ENCODE data around the gene MORC3. TPM values are rescaled to one million over a fixed set of nuclear protein-coding genes. Genes with fewer than 3 reads are reported as not detected.

Gene MORC3
- total and polyA plus RNA-seq, 9 of the 15 experiments (the other 6 are each of a cell fraction or from before 2014, with no cell fraction given) = 12.7 to 53.7 (median 36.0) TPM

DNA sequence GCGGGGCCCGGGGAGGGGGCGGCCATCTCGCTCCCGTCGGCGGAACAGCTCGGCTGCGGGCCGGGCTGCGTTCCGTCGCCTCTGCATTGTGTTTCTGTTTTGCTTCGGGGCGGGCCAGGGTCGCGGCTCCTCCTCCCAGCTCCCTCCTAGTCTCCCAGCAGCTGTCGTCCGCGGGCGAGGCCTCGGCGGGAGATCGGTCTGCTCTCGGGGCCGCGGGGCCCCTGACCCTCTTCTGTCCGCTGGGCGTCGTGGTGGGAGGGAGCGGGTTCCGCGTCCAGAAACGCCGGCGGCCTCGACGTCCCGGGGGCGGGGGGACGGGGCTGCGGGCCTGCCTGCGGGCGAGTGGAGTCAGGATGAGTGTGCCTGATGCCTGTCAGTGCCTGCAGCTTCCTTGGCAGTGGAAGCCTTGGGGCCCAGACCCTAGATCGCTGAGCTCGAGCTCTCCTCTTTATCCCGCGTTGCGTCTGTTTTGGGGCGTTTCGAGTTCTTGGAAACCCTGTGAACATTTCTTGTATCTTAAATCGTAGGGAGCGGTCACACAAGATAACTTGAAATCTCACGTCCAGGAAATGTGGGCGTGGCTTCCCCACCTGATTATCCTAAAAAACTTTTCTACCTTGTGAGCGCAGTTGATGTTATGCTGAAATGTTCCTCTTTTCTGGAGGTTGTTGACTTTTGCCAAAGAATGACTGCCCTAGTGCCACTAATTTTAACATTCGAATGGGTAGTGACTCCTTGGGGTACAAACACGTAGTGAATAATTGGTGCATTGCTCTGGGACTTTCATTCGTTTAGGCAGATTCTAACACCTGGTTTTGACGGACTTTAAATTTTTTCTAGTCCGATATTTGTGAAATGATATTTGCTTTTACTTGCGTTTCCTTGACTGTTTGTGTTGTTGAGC is 676 bp downstream of the MORC3 start (continued):
- TF ChIP-seq, protein P1, sequence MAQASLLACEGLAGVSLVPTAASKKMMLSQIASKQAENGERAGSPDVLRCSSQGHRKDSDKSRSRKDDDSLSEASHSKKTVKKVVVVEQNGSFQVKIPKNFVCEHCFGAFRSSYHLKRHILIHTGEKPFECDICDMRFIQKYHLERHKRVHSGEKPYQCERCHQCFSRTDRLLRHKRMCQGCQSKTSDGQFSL (CRISPR knock-in tag; IDR thresholded peaks at IDR 0.05) = 0 out of 2 replicates have a peak, but pooled peaks have one; percentile 41
- TF ChIP-seq, protein P1 (tag; IDR thresholded peaks at IDR 0.05) = no peak
- TF ChIP-seq FOXP1 (CRISPR knock-in tag; IDR thresholded peaks at IDR 0.05) = no peak; the same call in 1 of the 2 replicates
- TF ChIP-seq POLR3A (IDR thresholded peaks at IDR 0.05; ENCODE audit: borderline replicate concordance, extremely low read depth, insufficient read depth, insufficient read length) = no peak
- TF ChIP-seq SIN3A (IDR thresholded peaks at IDR 0.05; ENCODE audit: borderline replicate concordance in 2 of 2, control insufficient read depth in 1 of 2, low read depth in 2 of 2, low read length in 2 of 2) = no peak
- TF ChIP-seq, protein P2, sequence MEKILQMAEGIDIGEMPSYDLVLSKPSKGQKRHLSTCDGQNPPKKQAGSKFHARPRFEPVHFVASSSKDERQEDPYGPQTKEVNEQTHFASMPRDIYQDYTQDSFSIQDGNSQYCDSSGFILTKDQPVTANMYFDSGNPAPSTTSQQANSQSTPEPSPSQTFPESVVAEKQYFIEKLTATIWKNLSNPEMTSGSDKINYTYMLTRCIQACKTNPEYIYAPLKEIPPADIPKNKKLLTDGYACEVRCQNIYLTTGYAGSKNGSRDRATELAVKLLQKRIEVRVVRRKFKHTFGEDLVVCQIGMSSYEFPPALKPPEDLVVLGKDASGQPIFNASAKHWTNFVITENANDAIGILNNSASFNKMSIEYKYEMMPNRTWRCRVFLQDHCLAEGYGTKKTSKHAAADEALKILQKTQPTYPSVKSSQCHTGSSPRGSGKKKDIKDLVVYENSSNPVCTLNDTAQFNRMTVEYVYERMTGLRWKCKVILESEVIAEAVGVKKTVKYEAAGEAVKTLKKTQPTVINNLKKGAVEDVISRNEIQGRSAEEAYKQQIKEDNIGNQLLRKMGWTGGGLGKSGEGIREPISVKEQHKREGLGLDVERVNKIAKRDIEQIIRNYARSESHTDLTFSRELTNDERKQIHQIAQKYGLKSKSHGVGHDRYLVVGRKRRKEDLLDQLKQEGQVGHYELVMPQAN (IDR thresholded peaks at IDR 0.05; ENCODE audit: borderline replicate concordance) = peak; percentile 30; the same call in 1 of the 2 replicates
- no peak for TF ChIP-seq ZNF140 (CRISPR knock-in tag; IDR thresholded peaks at IDR 0.05)
- TF ChIP-seq FOXA3 (CRISPR knock-in tag; conservative IDR thresholded peaks at IDR 0.05 in 1 of 2, IDR thresholded peaks at IDR 0.05 in 1 of 2) = peak in 1 of 2 experiments; percentile 59; a peak in 2 of 4 replicates
- no peak for TF ChIP-seq ZNF146 (CRISPR knock-in tag; IDR thresholded peaks at IDR 0.05; ENCODE audit: unreplicated experiment)
- no peak for TF ChIP-seq DDX20 (tag; IDR thresholded peaks at IDR 0.05; ENCODE audit: low read depth)
- TF ChIP-seq MAZ (CRISPR knock-in tag; conservative IDR thresholded peaks at IDR 0.05 in 1 of 2, IDR thresholded peaks at IDR 0.05 in 1 of 2) = peak; percentile 53 to 66; a peak in 3 of 4 replicates
- peak; percentile 58 for TF ChIP-seq EGR1 (conservative IDR thresholded peaks at IDR 0.05)
- TF ChIP-seq STAT5A (IDR thresholded peaks at IDR 0.05; ENCODE audit: borderline replicate concordance, low read length) = peak; percentile 97
- peak; percentile 40; the same call in 1 of the 2 replicates for TF ChIP-seq HNRNPL (IDR thresholded peaks at IDR 0.05; ENCODE audit: low read depth, low read length)
- 0 out of 2 replicates have a peak, but pooled peaks have one; percentile 51 for TF ChIP-seq TSC22D4 (tag; IDR thresholded peaks at IDR 0.05)
- no peak for TF ChIP-seq SAFB (IDR thresholded peaks at IDR 0.05; ENCODE audit: borderline replicate concordance, low read depth, low read length)
- TF ChIP-seq, protein P3, sequence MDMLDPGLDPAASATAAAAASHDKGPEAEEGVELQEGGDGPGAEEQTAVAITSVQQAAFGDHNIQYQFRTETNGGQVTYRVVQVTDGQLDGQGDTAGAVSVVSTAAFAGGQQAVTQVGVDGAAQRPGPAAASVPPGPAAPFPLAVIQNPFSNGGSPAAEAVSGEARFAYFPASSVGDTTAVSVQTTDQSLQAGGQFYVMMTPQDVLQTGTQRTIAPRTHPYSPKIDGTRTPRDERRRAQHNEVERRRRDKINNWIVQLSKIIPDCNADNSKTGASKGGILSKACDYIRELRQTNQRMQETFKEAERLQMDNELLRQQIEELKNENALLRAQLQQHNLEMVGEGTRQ (CRISPR knock-in tag; IDR thresholded peaks at IDR 0.05) = no peak
- TF ChIP-seq DNMT1 (IDR thresholded peaks at IDR 0.05) = no peak
- TF ChIP-seq U2AF2 (optimal IDR thresholded peaks at IDR 0.05; ENCODE audit: low read depth, low read length) = no peak
- no peak for TF ChIP-seq ZNF79 (CRISPR knock-in tag; IDR thresholded peaks at IDR 0.05; ENCODE audit: low read depth)
